ENCODE measurements around the gene PHYKPL. TPM values are rescaled to one million over a fixed set of nuclear protein-coding genes. Genes with fewer than 3 reads are reported as not detected.

PHYKPL gene
- total RNA-seq, 1 donor from 2014 or later, result 89.7 TPM

DNA sequence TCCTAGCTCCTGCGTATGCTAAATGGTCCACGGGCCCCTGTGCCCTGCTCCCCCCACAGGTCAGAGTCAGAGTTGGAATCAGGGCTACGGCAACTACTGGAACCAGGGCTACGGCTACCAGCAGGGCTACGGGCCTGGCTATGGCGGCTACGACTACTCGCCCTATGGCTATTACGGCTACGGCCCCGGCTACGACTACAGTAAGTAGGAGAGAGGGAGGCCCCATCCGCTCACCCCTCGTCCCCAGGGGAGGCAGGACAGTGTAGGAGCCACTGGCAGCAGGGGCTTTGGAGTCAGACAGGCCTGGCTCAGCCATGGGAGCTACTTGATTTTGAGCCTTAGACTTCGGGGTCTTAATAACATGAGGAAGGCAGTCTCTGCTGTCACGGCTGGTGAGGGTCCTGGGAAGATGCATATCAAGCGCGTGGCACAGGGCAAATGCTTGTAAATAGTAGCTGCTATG lies 22.5 kb downstream of the PHYKPL start:
- H3K27ac Mint-ChIP-seq (ENCODE audit: unreplicated experiment), result peak overlapping the region; percentile 38
- DNase-seq, result no peak
- H3K27me3 Mint-ChIP-seq (ENCODE audit: unreplicated experiment), result peaks cover 7% of the 10 kb centered on the region
- TF ChIP-seq, protein P1, sequence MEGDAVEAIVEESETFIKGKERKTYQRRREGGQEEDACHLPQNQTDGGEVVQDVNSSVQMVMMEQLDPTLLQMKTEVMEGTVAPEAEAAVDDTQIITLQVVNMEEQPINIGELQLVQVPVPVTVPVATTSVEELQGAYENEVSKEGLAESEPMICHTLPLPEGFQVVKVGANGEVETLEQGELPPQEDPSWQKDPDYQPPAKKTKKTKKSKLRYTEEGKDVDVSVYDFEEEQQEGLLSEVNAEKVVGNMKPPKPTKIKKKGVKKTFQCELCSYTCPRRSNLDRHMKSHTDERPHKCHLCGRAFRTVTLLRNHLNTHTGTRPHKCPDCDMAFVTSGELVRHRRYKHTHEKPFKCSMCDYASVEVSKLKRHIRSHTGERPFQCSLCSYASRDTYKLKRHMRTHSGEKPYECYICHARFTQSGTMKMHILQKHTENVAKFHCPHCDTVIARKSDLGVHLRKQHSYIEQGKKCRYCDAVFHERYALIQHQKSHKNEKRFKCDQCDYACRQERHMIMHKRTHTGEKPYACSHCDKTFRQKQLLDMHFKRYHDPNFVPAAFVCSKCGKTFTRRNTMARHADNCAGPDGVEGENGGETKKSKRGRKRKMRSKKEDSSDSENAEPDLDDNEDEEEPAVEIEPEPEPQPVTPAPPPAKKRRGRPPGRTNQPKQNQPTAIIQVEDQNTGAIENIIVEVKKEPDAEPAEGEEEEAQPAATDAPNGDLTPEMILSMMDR (IDR thresholded peaks at IDR 0.05; ENCODE audit: partially characterized antibody, unreplicated experiment), result no peak
- H3K9me3 Mint-ChIP-seq (ENCODE audit: unreplicated experiment), result peaks cover 16% of the 10 kb centered on the region
- no peaks in the 10 kb centered on the region for H3K36me3 Mint-ChIP-seq (ENCODE audit: unreplicated experiment)
- peaks cover 14% of the 10 kb centered on the region for H3K4me1 Mint-ChIP-seq (ENCODE audit: low read depth, unreplicated experiment)
- H3K4me3 Mint-ChIP-seq (ENCODE audit: unreplicated experiment), result no peak overlapping the region

GRCh38 chr5:178209334-178210072 lies 23.1 kb downstream of the PHYKPL start:
- Mint-ChIP-seq H3K27me3 (ENCODE audit: unreplicated experiment) (peaks cover 7% of the 10 kb centered on the region), H3K27ac (ENCODE audit: unreplicated experiment) (no peak overlapping the region), H3K9me3 (ENCODE audit: unreplicated experiment) (peaks cover 16% of the 10 kb centered on the region), H3K4me3 (ENCODE audit: unreplicated experiment) (no peak overlapping the region), H3K36me3 (ENCODE audit: unreplicated experiment) (no peaks in the 10 kb centered on the region), H3K4me1 (ENCODE audit: low read depth, unreplicated experiment) (peaks cover 14% of the 10 kb centered on the region)
- DNase-seq, result no peak
- TF ChIP-seq, protein P1 (IDR thresholded peaks at IDR 0.05; ENCODE audit: partially characterized antibody, unreplicated experiment), result no peak

GRCh38 chr5:178208540-178209227 lies 23.9 kb downstream of the PHYKPL start:
- no peaks in the 10 kb centered on the region for H3K36me3 Mint-ChIP-seq (ENCODE audit: unreplicated experiment)

DNA sequence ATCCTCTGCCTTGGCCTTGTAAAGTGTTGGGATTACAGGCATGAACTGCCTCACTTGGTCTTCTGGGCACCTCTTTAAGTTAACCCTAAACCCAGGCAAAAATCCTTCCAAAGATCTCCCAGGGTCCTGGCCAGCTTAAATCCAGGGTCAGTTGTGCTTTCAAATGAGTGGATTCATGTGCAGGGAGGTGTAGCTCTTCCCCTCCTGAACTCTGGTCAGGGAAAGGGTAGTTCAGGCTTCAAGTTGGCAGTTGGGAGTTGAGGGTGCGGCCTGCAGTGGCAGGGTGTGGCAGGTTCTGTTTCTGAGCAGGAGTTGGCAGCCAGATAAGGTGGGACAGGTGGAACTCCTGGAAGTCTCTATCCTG lies 24.7 kb downstream of the PHYKPL start:
- H3K27ac Mint-ChIP-seq (ENCODE audit: unreplicated experiment), result no peak overlapping the region

More at GRCh38 chr5:178208540-178209227, 23.9 kb downstream of the PHYKPL start:
- TF ChIP-seq, protein P1 (IDR thresholded peaks at IDR 0.05; ENCODE audit: partially characterized antibody, unreplicated experiment), result peak; percentile 34
- Mint-ChIP-seq H3K27me3 (ENCODE audit: unreplicated experiment) (peaks cover 11% of the 10 kb centered on the region), H3K27ac (ENCODE audit: unreplicated experiment) (no peak overlapping the region), H3K9me3 (ENCODE audit: unreplicated experiment) (peaks cover 20% of the 10 kb centered on the region), H3K4me3 (ENCODE audit: unreplicated experiment) (no peak overlapping the region), H3K4me1 (ENCODE audit: low read depth, unreplicated experiment) (peaks cover 14% of the 10 kb centered on the region)
- no peak for DNase-seq

More for the DNA sequence above, 24.7 kb downstream of the PHYKPL start:
- peaks cover 14% of the 10 kb centered on the region for H3K4me1 Mint-ChIP-seq (ENCODE audit: low read depth, unreplicated experiment)
- H3K36me3 Mint-ChIP-seq (ENCODE audit: unreplicated experiment), result no peaks in the 10 kb centered on the region
- peak overlapping the region; percentile 3 for H3K4me3 Mint-ChIP-seq (ENCODE audit: unreplicated experiment)
- TF ChIP-seq, protein P1 (IDR thresholded peaks at IDR 0.05; ENCODE audit: partially characterized antibody, unreplicated experiment), result no peak
- peaks cover 18% of the 10 kb centered on the region for H3K9me3 Mint-ChIP-seq (ENCODE audit: unreplicated experiment)
- H3K27me3 Mint-ChIP-seq (ENCODE audit: unreplicated experiment), result peaks cover 12% of the 10 kb centered on the region
- DNase-seq, result no peak
